H9 (cell line): ENCODE results near the gene GPD2. TPM values are rescaled to one million over a fixed set of nuclear protein-coding genes. Genes with fewer than 3 reads are reported as not detected.

ENCODE experiments used
- DNase-seq: peaks from one replicate; pipeline ENCODE4 v3.0.0-alpha.2; 2017
- H2AFZ ChIP-seq: one replicate; pipeline ENCODE4 v1.6.1; 2013; ENCODE audit warnings: mild to moderate bottlenecking, low read length, control low read depth, moderate library complexity
- H2AK5ac ChIP-seq: 2 replicates; pipeline ENCODE4 v1.6.1; 2013; ENCODE audit warnings: low read length, control low read depth, mixed read lengths; ENCODE audit not compliant: insufficient read length
- H2BK120ac ChIP-seq: one replicate; pipeline ENCODE4 v1.6.1; 2013; ENCODE audit warnings: low read depth, mild to moderate bottlenecking, low read length, control low read depth, inconsistent platforms; ENCODE audit not compliant: poor library complexity, severe bottlenecking
- H2BK12ac ChIP-seq: 2 replicates; pipeline ENCODE4 v1.6.1; 2013; ENCODE audit warnings: low read length, control low read depth, mixed read lengths, low read depth; ENCODE audit not compliant: insufficient read length
- H2BK15ac ChIP-seq: 2 replicates; pipeline ENCODE4 v1.6.1; 2013; ENCODE audit warnings: low read depth, low read length, control low read depth
- H2BK20ac ChIP-seq: one replicate; pipeline ENCODE4 v1.6.1; 2013; ENCODE audit warnings: low read depth, mild to moderate bottlenecking, low read length, control low read depth, inconsistent platforms; ENCODE audit not compliant: poor library complexity, severe bottlenecking
- H2BK5ac ChIP-seq: 2 replicates; pipeline ENCODE4 v1.6.1; 2013; ENCODE audit warnings: low read length, control low read depth, mixed read lengths; ENCODE audit not compliant: insufficient read length
- H3K14ac ChIP-seq: 2 replicates; pipeline ENCODE4 v1.6.1; 2013; ENCODE audit warnings: low read length, control low read depth; ENCODE audit not compliant: insufficient read depth
- H3K18ac ChIP-seq: 2 replicates; pipeline ENCODE4 v1.6.1; 2013; ENCODE audit warnings: low read depth, mild to moderate bottlenecking, mixed read lengths, low read length, control low read depth; ENCODE audit not compliant: insufficient read length
- H3K23ac ChIP-seq: 2 replicates; pipeline ENCODE4 v1.6.1; 2013; ENCODE audit warnings: low read length, control low read depth, mixed read lengths, low read depth; ENCODE audit not compliant: insufficient read length
- H3K23me2 ChIP-seq: 2 replicates; pipeline ENCODE4 v1.6.1; 2013; ENCODE audit warnings: low read depth, mild to moderate bottlenecking, mixed read lengths, low read length, control low read depth; ENCODE audit not compliant: insufficient read length, poor library complexity, severe bottlenecking
- H3K27ac ChIP-seq: 2 replicates; pipeline ENCODE4 v1.5.1; 2013; ENCODE audit warnings: low read length, control low read depth, mixed read lengths, low read depth; ENCODE audit not compliant: insufficient read length
- H3K27me3 ChIP-seq: 2 replicates; pipeline ENCODE4 v1.6.1; 2013; ENCODE audit warnings: low read length, control low read depth, inconsistent platforms; ENCODE audit not compliant: insufficient read depth
- H3K4ac ChIP-seq: 2 replicates; pipeline ENCODE4 v1.6.1; 2013; ENCODE audit warnings: low read depth, mild to moderate bottlenecking, control low read depth, inconsistent platforms, low read length, moderate library complexity
- H3K4me1 ChIP-seq: 2 replicates; pipeline ENCODE4 v1.6.1; 2013; ENCODE audit warnings: low read length, control low read depth, inconsistent platforms; ENCODE audit not compliant: insufficient read depth
- H3K4me2 ChIP-seq: 2 replicates; pipeline ENCODE4 v1.6.1; 2013; ENCODE audit warnings: low read length, control low read depth, mixed read lengths; ENCODE audit not compliant: insufficient read length, insufficient read depth
- H3K56ac ChIP-seq: 2 replicates; pipeline ENCODE4 v1.6.1; 2013; ENCODE audit warnings: low read depth, mild to moderate bottlenecking, mixed read lengths, low read length, control low read depth; ENCODE audit not compliant: insufficient read length
- H3K79me1 ChIP-seq: 2 replicates; pipeline ENCODE4 v1.6.1; 2013; ENCODE audit warnings: low read depth, mild to moderate bottlenecking, moderate library complexity, low read length, control low read depth, inconsistent platforms; ENCODE audit not compliant: insufficient read depth, poor library complexity, severe bottlenecking
- H3K79me2 ChIP-seq: 2 replicates; pipeline ENCODE4 v1.6.1; 2013; ENCODE audit warnings: low read length, control low read depth, inconsistent platforms; ENCODE audit not compliant: insufficient read depth
- H3K9ac ChIP-seq: 2 replicates; pipeline ENCODE4 v1.6.1; 2013; ENCODE audit warnings: low read length, control low read depth, mixed read lengths; ENCODE audit not compliant: insufficient read length; ENCODE audit errors: extremely low read depth
- H3K9me3 ChIP-seq: one replicate; pipeline ENCODE4 v1.6.1; 2013; ENCODE audit warnings: low read depth, low read length, inconsistent platforms; ENCODE audit not compliant: control insufficient read depth
- H3T11ph ChIP-seq: one replicate; pipeline ENCODE4 v1.6.1; 2013; ENCODE audit warnings: mild to moderate bottlenecking, low read length, control low read depth, inconsistent platforms
- H4K20me1 ChIP-seq: one replicate; pipeline ENCODE4 v1.6.1; 2013; ENCODE audit not compliant: control insufficient read depth, insufficient read length, insufficient read depth
- H4K5ac ChIP-seq: 2 replicates; pipeline ENCODE4 v1.6.1; 2013; ENCODE audit warnings: low read depth, mild to moderate bottlenecking, mixed read lengths, low read length, control low read depth; ENCODE audit not compliant: insufficient read length
- H4K8ac ChIP-seq: replicated peaks from 2 replicates; pipeline ENCODE4 v1.6.1; 2013; ENCODE audit warnings: low read length, control low read depth, mixed read lengths, low read depth; ENCODE audit not compliant: insufficient read length
- H4K91ac ChIP-seq: 2 replicates; pipeline ENCODE4 v1.6.1; 2013; ENCODE audit warnings: low read depth, mild to moderate bottlenecking, moderate library complexity, mixed read lengths, low read length, control low read depth; ENCODE audit not compliant: insufficient read length
- H3K27ac Mint-ChIP-seq, 3 experiments: 2 replicates in 2 of 3; 3 replicates in 1 of 3; pipeline ENCODE4 v1.8.0; 2020 to 2021; ENCODE audit warnings: mixed read lengths in 3 of 3, mild to moderate bottlenecking in 1 of 3, moderate library complexity in 1 of 3
- H3K27me3 Mint-ChIP-seq: 2 replicates; pipeline ENCODE4 v1.8.0; 2021; ENCODE audit warnings: low read depth, mild to moderate bottlenecking, moderate library complexity, mixed read lengths
- H3K36me3 Mint-ChIP-seq, 3 experiments: 2 replicates in 2 of 3; 3 replicates in 1 of 3; pipeline ENCODE4 v1.8.0; 2020 to 2021; ENCODE audit warnings: low read depth in 3 of 3, mixed read lengths in 3 of 3; ENCODE audit not compliant: insufficient read depth in 1 of 3
- H3K4me1 Mint-ChIP-seq, 2 experiments: 2 replicates each; pipeline ENCODE4 v1.8.0; 2020; ENCODE audit warnings: mixed read lengths in 2 of 2
- H3K4me3 Mint-ChIP-seq, 2 experiments: 2 replicates in 1 of 2; 3 replicates in 1 of 2; pipeline ENCODE4 v1.8.0; 2020 to 2021; ENCODE audit warnings: mild to moderate bottlenecking in 2 of 2, mixed read lengths in 2 of 2, moderate library complexity in 1 of 2
- H3K9me3 Mint-ChIP-seq, 2 experiments: 2 replicates in 1 of 2; 3 replicates in 1 of 2; pipeline ENCODE4 v1.8.0; 2020; ENCODE audit warnings: mild to moderate bottlenecking in 2 of 2, mixed read lengths in 2 of 2, moderate library complexity in 1 of 2
- WGBS: extraction: QIAGEN DNeasy Blood & Tissue Kit; methylation state at CpG from one replicate; pipeline ENCODE4 v1.1.7; 2013; ENCODE audit warnings: missing lambda C conversion rate, low lambda C conversion rate, mixed read lengths; ENCODE audit not compliant: insufficient read length; ENCODE audit errors: extremely low coverage; 5-methylcytosine and 5-hydroxymethylcytosine counted together
- total RNA-seq: library from RNA; stranded (reverse); gene quantifications from 2 replicates; pipeline ENCODE4 v1.2.1, GENCODE V29; 2021
- TF ChIP-seq, protein P1 (sequence below): fragments of 200-600 bp; sonication (generic); conservative IDR thresholded peaks from 3 replicates; pipeline ENCODE4 v1.8.0; 2021; ENCODE audit warnings: antibody characterized with exemption, mild to moderate bottlenecking

GPD2 gene
- total RNA-seq, 1 experiment from 2014 or later, result 46.0 TPM

DNA sequence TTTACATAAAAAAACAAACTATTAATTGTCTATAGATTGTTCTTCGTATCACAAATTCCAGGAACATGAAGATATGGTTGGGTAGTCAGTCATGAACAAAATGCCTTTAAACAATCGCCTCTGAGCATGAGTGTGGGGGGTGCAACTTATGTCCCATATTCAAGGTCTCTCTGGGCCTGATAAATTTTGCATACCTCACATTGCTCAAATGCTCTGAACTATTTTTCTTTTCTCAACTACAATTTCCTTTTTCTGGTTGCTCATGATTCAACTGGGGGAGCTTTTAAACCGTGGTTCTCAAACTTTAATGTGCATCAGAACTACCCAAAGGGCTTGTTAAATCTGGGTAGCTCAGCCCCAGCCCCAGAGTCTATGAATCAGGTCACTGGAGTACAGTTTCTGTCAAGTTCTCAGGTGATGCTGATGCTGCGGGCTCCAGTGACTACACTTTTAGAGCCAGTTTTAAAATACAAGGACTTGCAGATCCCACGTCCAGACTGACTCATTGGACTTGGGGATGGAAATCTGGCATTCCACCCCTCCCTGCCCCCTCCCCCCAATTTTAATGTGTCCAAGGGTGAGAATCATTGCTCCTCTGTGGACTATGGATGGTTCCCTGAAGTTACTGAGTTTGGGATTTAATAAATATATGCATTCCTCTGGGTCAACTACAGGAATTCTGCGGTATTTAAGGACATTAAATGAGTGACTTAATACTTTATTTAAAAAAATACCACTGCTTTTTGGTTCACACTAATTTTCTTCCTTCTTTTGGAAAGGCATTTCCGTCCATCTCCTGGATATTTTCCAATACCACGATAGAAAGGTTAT, 1.5 kb upstream of the GPD2 start:
- H3K4me2 ChIP-seq, result peak overlapping the region; percentile 71
- no peaks in the 10 kb centered on the region for H4K20me1 ChIP-seq
- no peak overlapping the region for H3T11ph ChIP-seq
- H3K4ac ChIP-seq, result no peak overlapping the region
- no peak overlapping the region for H3K18ac ChIP-seq
- Mint-ChIP-seq H3K27ac (peak overlapping the region in 1 of 3 experiments; percentile 82; a peak in 1 of 7 replicates), H3K27me3 (no peaks in the 10 kb centered on the region), H3K9me3 (no peaks in the 10 kb centered on the region; a peak in 1 of 5 replicates), H3K4me1 (peaks cover 44 to 46% of the 10 kb centered on the region in 2 experiments), H3K4me3 (peak overlapping the region; percentile 77 to 93), H3K36me3 (no peaks in the 10 kb centered on the region)
- H3K79me1 ChIP-seq, result no peaks in the 10 kb centered on the region
- H2BK15ac ChIP-seq, result no peak overlapping the region
- no peak overlapping the region for H3K56ac ChIP-seq
- TF ChIP-seq, protein P1, sequence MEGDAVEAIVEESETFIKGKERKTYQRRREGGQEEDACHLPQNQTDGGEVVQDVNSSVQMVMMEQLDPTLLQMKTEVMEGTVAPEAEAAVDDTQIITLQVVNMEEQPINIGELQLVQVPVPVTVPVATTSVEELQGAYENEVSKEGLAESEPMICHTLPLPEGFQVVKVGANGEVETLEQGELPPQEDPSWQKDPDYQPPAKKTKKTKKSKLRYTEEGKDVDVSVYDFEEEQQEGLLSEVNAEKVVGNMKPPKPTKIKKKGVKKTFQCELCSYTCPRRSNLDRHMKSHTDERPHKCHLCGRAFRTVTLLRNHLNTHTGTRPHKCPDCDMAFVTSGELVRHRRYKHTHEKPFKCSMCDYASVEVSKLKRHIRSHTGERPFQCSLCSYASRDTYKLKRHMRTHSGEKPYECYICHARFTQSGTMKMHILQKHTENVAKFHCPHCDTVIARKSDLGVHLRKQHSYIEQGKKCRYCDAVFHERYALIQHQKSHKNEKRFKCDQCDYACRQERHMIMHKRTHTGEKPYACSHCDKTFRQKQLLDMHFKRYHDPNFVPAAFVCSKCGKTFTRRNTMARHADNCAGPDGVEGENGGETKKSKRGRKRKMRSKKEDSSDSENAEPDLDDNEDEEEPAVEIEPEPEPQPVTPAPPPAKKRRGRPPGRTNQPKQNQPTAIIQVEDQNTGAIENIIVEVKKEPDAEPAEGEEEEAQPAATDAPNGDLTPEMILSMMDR, result no peak
- no CpG with 5 or more reads among the region's 8 CpGs for WGBS
- no peak for DNase-seq
- H3K4me1 ChIP-seq, result 0 out of 2 replicates have a peak, but pooled peaks cover 5% of the 10 kb centered on the region
- no peak overlapping the region for H2BK5ac ChIP-seq
- H3K14ac ChIP-seq, result no peak overlapping the region
- no peak overlapping the region for H3K23ac ChIP-seq
- no peak overlapping the region for H4K91ac ChIP-seq
- H3K79me2 ChIP-seq, result peaks cover 2% of the 10 kb centered on the region; the same call in 1 of the 2 replicates
- H2AFZ ChIP-seq, result no peak overlapping the region
- H3K23me2 ChIP-seq, result peaks cover 7% of the 10 kb centered on the region
- no peaks in the 10 kb centered on the region for H3K9me3 ChIP-seq
- no peak overlapping the region for H3K9ac ChIP-seq
- H2BK12ac ChIP-seq, result no peak overlapping the region
- no peak overlapping the region for H4K5ac ChIP-seq
- no peak overlapping the region for H2BK120ac ChIP-seq
- H3K27me3 ChIP-seq, result no peaks in the 10 kb centered on the region
- no peak overlapping the region for H3K27ac ChIP-seq
- no peak overlapping the region for H2BK20ac ChIP-seq
- H4K8ac ChIP-seq, result no peak overlapping the region
- H2AK5ac ChIP-seq, result no peak overlapping the region
